H9 (cell line): ENCODE results near the gene MACIR. TPM values are rescaled to one million over a fixed set of nuclear protein-coding genes. Genes with fewer than 3 reads are reported as not detected.

Experiments
- DNase-seq: peaks from one replicate; pipeline ENCODE4 v3.0.0-alpha.2; 2017
- H2AFZ ChIP-seq: one replicate; pipeline ENCODE4 v1.6.1; 2013; ENCODE audit warnings: mild to moderate bottlenecking, low read length, control low read depth, moderate library complexity
- H2AK5ac ChIP-seq: 2 replicates; pipeline ENCODE4 v1.6.1; 2013; ENCODE audit warnings: low read length, control low read depth, mixed read lengths; ENCODE audit not compliant: insufficient read length
- H2BK120ac ChIP-seq: one replicate; pipeline ENCODE4 v1.6.1; 2013; ENCODE audit warnings: low read depth, mild to moderate bottlenecking, low read length, control low read depth, inconsistent platforms; ENCODE audit not compliant: poor library complexity, severe bottlenecking
- H2BK12ac ChIP-seq: 2 replicates; pipeline ENCODE4 v1.6.1; 2013; ENCODE audit warnings: low read length, control low read depth, mixed read lengths, low read depth; ENCODE audit not compliant: insufficient read length
- H2BK15ac ChIP-seq: 2 replicates; pipeline ENCODE4 v1.6.1; 2013; ENCODE audit warnings: low read depth, low read length, control low read depth
- H2BK20ac ChIP-seq: one replicate; pipeline ENCODE4 v1.6.1; 2013; ENCODE audit warnings: low read depth, mild to moderate bottlenecking, low read length, control low read depth, inconsistent platforms; ENCODE audit not compliant: poor library complexity, severe bottlenecking
- H2BK5ac ChIP-seq: 2 replicates; pipeline ENCODE4 v1.6.1; 2013; ENCODE audit warnings: low read length, control low read depth, mixed read lengths; ENCODE audit not compliant: insufficient read length
- H3K14ac ChIP-seq: 2 replicates; pipeline ENCODE4 v1.6.1; 2013; ENCODE audit warnings: low read length, control low read depth; ENCODE audit not compliant: insufficient read depth
- H3K18ac ChIP-seq: 2 replicates; pipeline ENCODE4 v1.6.1; 2013; ENCODE audit warnings: low read depth, mild to moderate bottlenecking, mixed read lengths, low read length, control low read depth; ENCODE audit not compliant: insufficient read length
- H3K23ac ChIP-seq: 2 replicates; pipeline ENCODE4 v1.6.1; 2013; ENCODE audit warnings: low read length, control low read depth, mixed read lengths, low read depth; ENCODE audit not compliant: insufficient read length
- H3K23me2 ChIP-seq: 2 replicates; pipeline ENCODE4 v1.6.1; 2013; ENCODE audit warnings: low read depth, mild to moderate bottlenecking, mixed read lengths, low read length, control low read depth; ENCODE audit not compliant: insufficient read length, poor library complexity, severe bottlenecking
- H3K27ac ChIP-seq: 2 replicates; pipeline ENCODE4 v1.5.1; 2013; ENCODE audit warnings: low read length, control low read depth, mixed read lengths, low read depth; ENCODE audit not compliant: insufficient read length
- H3K27me3 ChIP-seq: 2 replicates; pipeline ENCODE4 v1.6.1; 2013; ENCODE audit warnings: low read length, control low read depth, inconsistent platforms; ENCODE audit not compliant: insufficient read depth
- H3K4ac ChIP-seq: 2 replicates; pipeline ENCODE4 v1.6.1; 2013; ENCODE audit warnings: low read depth, mild to moderate bottlenecking, control low read depth, inconsistent platforms, low read length, moderate library complexity
- H3K4me1 ChIP-seq: 2 replicates; pipeline ENCODE4 v1.6.1; 2013; ENCODE audit warnings: low read length, control low read depth, inconsistent platforms; ENCODE audit not compliant: insufficient read depth
- H3K4me2 ChIP-seq: 2 replicates; pipeline ENCODE4 v1.6.1; 2013; ENCODE audit warnings: low read length, control low read depth, mixed read lengths; ENCODE audit not compliant: insufficient read length, insufficient read depth
- H3K56ac ChIP-seq: 2 replicates; pipeline ENCODE4 v1.6.1; 2013; ENCODE audit warnings: low read depth, mild to moderate bottlenecking, mixed read lengths, low read length, control low read depth; ENCODE audit not compliant: insufficient read length
- H3K79me1 ChIP-seq: 2 replicates; pipeline ENCODE4 v1.6.1; 2013; ENCODE audit warnings: low read depth, mild to moderate bottlenecking, moderate library complexity, low read length, control low read depth, inconsistent platforms; ENCODE audit not compliant: insufficient read depth, poor library complexity, severe bottlenecking
- H3K79me2 ChIP-seq: 2 replicates; pipeline ENCODE4 v1.6.1; 2013; ENCODE audit warnings: low read length, control low read depth, inconsistent platforms; ENCODE audit not compliant: insufficient read depth
- H3K9ac ChIP-seq: 2 replicates; pipeline ENCODE4 v1.6.1; 2013; ENCODE audit warnings: low read length, control low read depth, mixed read lengths; ENCODE audit not compliant: insufficient read length; ENCODE audit errors: extremely low read depth
- H3K9me3 ChIP-seq: one replicate; pipeline ENCODE4 v1.6.1; 2013; ENCODE audit warnings: low read depth, low read length, inconsistent platforms; ENCODE audit not compliant: control insufficient read depth
- H3T11ph ChIP-seq: one replicate; pipeline ENCODE4 v1.6.1; 2013; ENCODE audit warnings: mild to moderate bottlenecking, low read length, control low read depth, inconsistent platforms
- H4K20me1 ChIP-seq: one replicate; pipeline ENCODE4 v1.6.1; 2013; ENCODE audit not compliant: control insufficient read depth, insufficient read length, insufficient read depth
- H4K5ac ChIP-seq: 2 replicates; pipeline ENCODE4 v1.6.1; 2013; ENCODE audit warnings: low read depth, mild to moderate bottlenecking, mixed read lengths, low read length, control low read depth; ENCODE audit not compliant: insufficient read length
- H4K8ac ChIP-seq: replicated peaks from 2 replicates; pipeline ENCODE4 v1.6.1; 2013; ENCODE audit warnings: low read length, control low read depth, mixed read lengths, low read depth; ENCODE audit not compliant: insufficient read length
- H4K91ac ChIP-seq: 2 replicates; pipeline ENCODE4 v1.6.1; 2013; ENCODE audit warnings: low read depth, mild to moderate bottlenecking, moderate library complexity, mixed read lengths, low read length, control low read depth; ENCODE audit not compliant: insufficient read length
- H3K27ac Mint-ChIP-seq, 3 experiments: 2 replicates in 2 of 3; 3 replicates in 1 of 3; pipeline ENCODE4 v1.8.0; 2020 to 2021; ENCODE audit warnings: mixed read lengths in 3 of 3, mild to moderate bottlenecking in 1 of 3, moderate library complexity in 1 of 3
- H3K27me3 Mint-ChIP-seq: 2 replicates; pipeline ENCODE4 v1.8.0; 2021; ENCODE audit warnings: low read depth, mild to moderate bottlenecking, moderate library complexity, mixed read lengths
- H3K36me3 Mint-ChIP-seq, 3 experiments: 2 replicates in 2 of 3; 3 replicates in 1 of 3; pipeline ENCODE4 v1.8.0; 2020 to 2021; ENCODE audit warnings: low read depth in 3 of 3, mixed read lengths in 3 of 3; ENCODE audit not compliant: insufficient read depth in 1 of 3
- H3K4me1 Mint-ChIP-seq, 2 experiments: 2 replicates each; pipeline ENCODE4 v1.8.0; 2020; ENCODE audit warnings: mixed read lengths in 2 of 2
- H3K4me3 Mint-ChIP-seq, 2 experiments: 2 replicates in 1 of 2; 3 replicates in 1 of 2; pipeline ENCODE4 v1.8.0; 2020 to 2021; ENCODE audit warnings: mild to moderate bottlenecking in 2 of 2, mixed read lengths in 2 of 2, moderate library complexity in 1 of 2
- H3K9me3 Mint-ChIP-seq, 2 experiments: 2 replicates in 1 of 2; 3 replicates in 1 of 2; pipeline ENCODE4 v1.8.0; 2020; ENCODE audit warnings: mild to moderate bottlenecking in 2 of 2, mixed read lengths in 2 of 2, moderate library complexity in 1 of 2
- CTCF ChIP-seq: fragments of 200-600 bp; sonication (generic); conservative IDR thresholded peaks from 3 replicates; pipeline ENCODE4 v1.8.0; 2021; ENCODE audit warnings: antibody characterized with exemption, mild to moderate bottlenecking
- WGBS: extraction: QIAGEN DNeasy Blood & Tissue Kit; methylation state at CpG from one replicate; pipeline ENCODE4 v1.1.7; 2013; ENCODE audit warnings: missing lambda C conversion rate, low lambda C conversion rate, mixed read lengths; ENCODE audit not compliant: insufficient read length; ENCODE audit errors: extremely low coverage; 5-methylcytosine and 5-hydroxymethylcytosine counted together
- total RNA-seq: library from RNA; stranded (reverse); gene quantifications from 2 replicates; pipeline ENCODE4 v1.2.1, GENCODE V29; 2021

MACIR gene
- total RNA-seq, 1 experiment from 2014 or later, result 11.7 TPM

- Histone ChIP-seq H4K20me1 (no peaks in the 10 kb centered on the region), H4K8ac (no peak overlapping the region), H3K4me2 (no peak overlapping the region), H2BK20ac (no peak overlapping the region), H2AK5ac (no peak overlapping the region), H3K27ac (no peak overlapping the region), H3K4ac (no peak overlapping the region), H3K79me1 (no peaks in the 10 kb centered on the region), H3K9ac (no peak overlapping the region), H2BK12ac (no peak overlapping the region), H3T11ph (no peak overlapping the region), H2AFZ (no peak overlapping the region), H2BK15ac (no peak overlapping the region), H4K91ac (no peak overlapping the region), H4K5ac (no peak overlapping the region), H3K4me1 (no peaks in the 10 kb centered on the region; the same call in 1 of the 2 replicates), H3K23me2 (no peaks in the 10 kb centered on the region), H2BK5ac (no peak overlapping the region), H3K14ac (no peak overlapping the region), H3K79me2 (no peaks in the 10 kb centered on the region), H3K9me3 (no peaks in the 10 kb centered on the region), H3K23ac (no peak overlapping the region), H3K27me3 (no peaks in the 10 kb centered on the region), H3K56ac (no peak overlapping the region), H2BK120ac (no peak overlapping the region), H3K18ac (no peak overlapping the region)
- H3K4me1 Mint-ChIP-seq, result peaks cover 9 to 11% of the 10 kb centered on the region in 2 experiments
- WGBS, result no CpG with 5 or more reads among the region's 2 CpGs
- H3K27ac Mint-ChIP-seq, result peak overlapping the region in 1 of 3 experiments; percentile 52; a peak in 1 of 7 replicates
- H3K27me3 Mint-ChIP-seq, result no peaks in the 10 kb centered on the region
- no peak for DNase-seq
- TF ChIP-seq CTCF, result no peak
- peaks cover 0 to 14% (median 2%) of the 10 kb centered on the region in 3 experiments; a peak in 5 of 7 replicates for H3K36me3 Mint-ChIP-seq
- no peaks in the 10 kb centered on the region; a peak in 1 of 5 replicates for H3K9me3 Mint-ChIP-seq
- no peak overlapping the region for H3K4me3 Mint-ChIP-seq
These were observed 24.6 kb downstream of the MACIR start for GRCh38 chr5:103283120-103283519.
